H1 (cell line): ENCODE data around the gene TUBGCP3. TPM values are rescaled to one million over a fixed set of nuclear protein-coding genes. Genes with fewer than 3 reads are reported as not detected.

Source experiments
- CTCF ChIA-PET: fragments of 300-600 bp; sonication (Branson Sonifier 250); formaldehyde crosslinking; loops from one replicate; lab custom pipeline; 2021; ENCODE audit not compliant: partially characterized antibody; lab: Charles Lee
- POLR2A ChIA-PET: fragments of 300-600 bp; sonication (Branson Sonifier 250); formaldehyde crosslinking; loops from one replicate; lab custom pipeline; 2021; ENCODE audit warnings: inconsistent platforms; ENCODE audit not compliant: partially characterized antibody; lab: Charles Lee
- DNase-seq, 2 experiments: peaks; one replicate each; pipeline versions ENCODE4 v3.0.0 to v3.0.0-alpha.2; 2010 to 2022; ENCODE audit warnings: low spot score in 2 of 2, low read depth in 1 of 2, mixed read lengths in 1 of 2
- FAIRE-seq: peaks from 2 replicates; lab custom pipeline; 2011; peaks lifted over from hg19 to GRCh38; lab: Jason Lieb, UNC
- H2AFZ ChIP-seq: 2 replicates; pipeline ENCODE4 v1.8.1; 2012; ENCODE audit warnings: low read length, inconsistent platforms
- H2AK5ac ChIP-seq: 2 replicates; pipeline ENCODE4 v1.6.1; 2013; ENCODE audit warnings: low read depth, low read length
- H2BK120ac ChIP-seq: replicated peaks from 2 replicates; pipeline ENCODE3; 2013; ENCODE audit warnings: low read depth, low read length, inconsistent platforms
- H2BK12ac ChIP-seq: 2 replicates; pipeline ENCODE4 v1.6.1; 2013; ENCODE audit warnings: low read depth, low read length
- H2BK15ac ChIP-seq: 2 replicates; pipeline ENCODE4 v1.6.1; 2013; ENCODE audit warnings: low read length
- H2BK20ac ChIP-seq: 2 replicates; pipeline ENCODE4 v1.6.1; 2013; ENCODE audit warnings: low read length
- H2BK5ac ChIP-seq: 2 replicates; pipeline ENCODE4 v1.6.1; 2013; ENCODE audit warnings: low read depth, low read length
- H3K14ac ChIP-seq: 2 replicates; pipeline ENCODE4 v1.6.1; 2013; ENCODE audit warnings: inconsistent platforms; ENCODE audit not compliant: insufficient read length
- H3K18ac ChIP-seq: 2 replicates; pipeline ENCODE4 v1.6.1; 2013; ENCODE audit warnings: low read length; ENCODE audit errors: extremely low read depth
- H3K23ac ChIP-seq: 2 replicates; pipeline ENCODE4 v1.6.1; 2013; ENCODE audit warnings: inconsistent platforms; ENCODE audit not compliant: insufficient read length
- H3K23me2 ChIP-seq: 2 replicates; pipeline ENCODE4 v1.6.1; 2013; ENCODE audit warnings: low read depth, low read length
- H3K27ac ChIP-seq: 2 replicates; pipeline ENCODE4 v1.6.1; 2011; ENCODE audit warnings: low read depth, low read length, inconsistent platforms
- H3K27me3 ChIP-seq, 4 experiments: replicated peaks in 1 of 4; 1 replicate in 1 of 4; 2 replicates in 3 of 4; pipeline versions ENCODE4 v1.6.1 to v1.8.1; 2011 to 2013; ENCODE audit warnings: low read length in 3 of 4, mild to moderate bottlenecking in 3 of 4, inconsistent platforms in 2 of 4, mixed read lengths in 2 of 4, moderate library complexity in 1 of 4; ENCODE audit not compliant: control insufficient read depth in 3 of 4, insufficient read depth in 3 of 4; ENCODE audit errors: extremely low read depth in 1 of 4
- H3K36me3 ChIP-seq, 4 experiments: 2 replicates each; pipeline versions ENCODE4 v1.6.1 to v1.8.1; 2011 to 2013; ENCODE audit warnings: mild to moderate bottlenecking in 4 of 4, low read length in 3 of 4, moderate library complexity in 2 of 4, control low read depth in 1 of 4, inconsistent platforms in 1 of 4; ENCODE audit not compliant: insufficient read depth in 4 of 4, control insufficient read depth in 2 of 4
- H3K4ac ChIP-seq: replicated peaks from 2 replicates; pipeline ENCODE3; 2013; ENCODE audit warnings: low read length, low read depth, mixed read lengths, inconsistent platforms; ENCODE audit not compliant: insufficient read length
- H3K4me1 ChIP-seq, 4 experiments: replicated peaks in 1 of 4; 1 replicate in 1 of 4; 2 replicates in 3 of 4; pipeline versions ENCODE4 v1.6.1 to v1.8.1; 2011 to 2013; ENCODE audit warnings: low read length in 3 of 4, inconsistent platforms in 2 of 4, mixed read lengths in 1 of 4; ENCODE audit not compliant: insufficient read depth in 4 of 4, control insufficient read depth in 3 of 4
- H3K4me2 ChIP-seq, 2 experiments: 2 replicates each; pipeline versions ENCODE4 v1.6.1 to v1.8.1; 2011 to 2013; ENCODE audit warnings: low read depth in 2 of 2, low read length in 2 of 2, control low read depth in 1 of 2, inconsistent platforms in 1 of 2, mild to moderate bottlenecking in 1 of 2; ENCODE audit not compliant: insufficient read depth in 1 of 2
- H3K4me3 ChIP-seq, 4 experiments: fragments of 200-600, 300-600 bp in 1 of 4; sonication (generic), shearing (Covaris generic), sonication (Bioruptor Twin) in 1 of 4; 2 replicates each; pipeline versions ENCODE4 v1.5.1 to v1.8.1; 2011 to 2016; ENCODE audit warnings: low read length in 4 of 4, low read depth in 3 of 4, control low read depth in 2 of 4, inconsistent platforms in 2 of 4, mild to moderate bottlenecking in 2 of 4, mixed read lengths in 1 of 4, moderate library complexity in 1 of 4; ENCODE audit not compliant: insufficient read depth in 2 of 4; ENCODE audit errors: extremely low read depth in 1 of 4
- H3K56ac ChIP-seq: replicated peaks from 2 replicates; pipeline ENCODE3; 2013; ENCODE audit warnings: low read depth, mild to moderate bottlenecking, mixed read lengths, low read length, inconsistent platforms; ENCODE audit not compliant: insufficient read length
- H3K79me1 ChIP-seq: 2 replicates; pipeline ENCODE4 v1.6.1; 2013; ENCODE audit warnings: low read depth, low read length, control low read depth
- H3K79me2 ChIP-seq, 2 experiments: 2 replicates each; pipeline versions ENCODE4 v1.6.1 to v1.8.1; 2012 to 2013; ENCODE audit warnings: low read length in 2 of 2, mild to moderate bottlenecking in 2 of 2, inconsistent platforms in 1 of 2; ENCODE audit not compliant: insufficient read depth in 2 of 2, control insufficient read depth in 1 of 2
- H3K9ac ChIP-seq, 4 experiments: replicated peaks in 1 of 4; 1 replicate in 1 of 4; 2 replicates in 3 of 4; pipeline versions ENCODE4 v1.6.1 to v1.8.1; 2011 to 2013; ENCODE audit warnings: low read depth in 3 of 4, low read length in 3 of 4, control low read depth in 2 of 4, mild to moderate bottlenecking in 2 of 4, moderate library complexity in 2 of 4, inconsistent platforms in 1 of 4; ENCODE audit errors: extremely low read depth in 1 of 4
- H3K9me3 ChIP-seq, 2 experiments: 2 replicates each; pipeline versions ENCODE4 v1.6.1 to v1.8.1; 2012 to 2013; ENCODE audit warnings: mild to moderate bottlenecking in 2 of 2, moderate library complexity in 2 of 2, control low read depth in 1 of 2, inconsistent platforms in 1 of 2, low read depth in 1 of 2, low read length in 1 of 2, mixed read lengths in 1 of 2; ENCODE audit not compliant: insufficient read depth in 2 of 2
- H4K20me1 ChIP-seq, 2 experiments: replicated peaks in 1 of 2; 2 replicates each; pipeline versions ENCODE3 to v1.8.1; 2011 to 2013; ENCODE audit warnings: inconsistent platforms in 2 of 2, low read length in 2 of 2, mild to moderate bottlenecking in 1 of 2; ENCODE audit not compliant: insufficient read depth in 2 of 2, control insufficient read depth in 1 of 2
- H4K5ac ChIP-seq: 2 replicates; pipeline ENCODE4 v1.6.1; 2013; ENCODE audit warnings: low read length, low read depth, mixed read lengths, inconsistent platforms; ENCODE audit not compliant: insufficient read length
- H4K8ac ChIP-seq: 2 replicates; pipeline ENCODE4 v1.8.0; 2013; ENCODE audit warnings: mild to moderate bottlenecking, moderate library complexity, low read length, inconsistent platforms; ENCODE audit not compliant: insufficient read depth; ENCODE audit errors: extremely low read depth
- H4K91ac ChIP-seq: replicated peaks from 2 replicates; pipeline ENCODE3; 2013; ENCODE audit warnings: low read length, mixed read lengths, inconsistent platforms; ENCODE audit not compliant: insufficient read length
- CHD2 ChIP-seq: IDR thresholded peaks from 2 replicates; pipeline ENCODE4 v1.6.1; 2012; ENCODE audit warnings: low read length, improper control_type of control experiment
- GTF2F1 ChIP-seq: IDR thresholded peaks from 2 replicates; pipeline ENCODE4 v1.6.1; 2012; ENCODE audit warnings: low read depth, low read length, improper control_type of control experiment, borderline replicate concordance
- HDAC6 ChIP-seq: IDR thresholded peaks from one replicate; pipeline ENCODE4 v1.7.1; 2012; ENCODE audit warnings: low read depth, mild to moderate bottlenecking, inconsistent platforms, low read length, moderate library complexity
- SP4 ChIP-seq: IDR thresholded peaks from 2 replicates; pipeline ENCODE4 v1.6.1; 2012; ENCODE audit warnings: low read length, inconsistent platforms
- SUZ12 ChIP-seq: fragments of 200-600 bp; sonication (generic); IDR thresholded peaks from 2 replicates; pipeline ENCODE4 v1.6.1; 2012; ENCODE audit warnings: mild to moderate bottlenecking, inconsistent platforms, low read length, moderate library complexity, mixed read lengths
- polyA plus RNA-seq, 7 experiments: library from polyadenylated mRNA; depleted of rRNA in 3 of 7; stranded (reverse) in 5 of 7; unstranded in 2 of 7; fragments of >200 nt in 5 of 7; fragments of 200-250 nt in 2 of 7; gene quantifications; 1 replicate in 5 of 7; 2 replicates in 1 of 7; 4 replicates in 1 of 7; pipeline versions ENCODE4 v1.2.1 to v1.2.3, GENCODE V29; 2011 to 2013; ENCODE audit warnings: missing spikeins in 2 of 7, mixed read lengths in 2 of 7
- total RNA-seq: library from RNA; stranded (reverse); fragmentation: NEBNext Ultra II Directional; extraction: Animal tissue kit (Norgen Biotek cat#: 25700); gene quantifications from 2 replicates; pipeline ENCODE4 v1.2.1, GENCODE V29; 2021

Gene TUBGCP3
- total and polyA plus RNA-seq, 2 of the 8 experiments (the other 6 are each of a cell fraction or from before 2014, with no cell fraction given), result 27.0 to 31.7 TPM

DNA sequence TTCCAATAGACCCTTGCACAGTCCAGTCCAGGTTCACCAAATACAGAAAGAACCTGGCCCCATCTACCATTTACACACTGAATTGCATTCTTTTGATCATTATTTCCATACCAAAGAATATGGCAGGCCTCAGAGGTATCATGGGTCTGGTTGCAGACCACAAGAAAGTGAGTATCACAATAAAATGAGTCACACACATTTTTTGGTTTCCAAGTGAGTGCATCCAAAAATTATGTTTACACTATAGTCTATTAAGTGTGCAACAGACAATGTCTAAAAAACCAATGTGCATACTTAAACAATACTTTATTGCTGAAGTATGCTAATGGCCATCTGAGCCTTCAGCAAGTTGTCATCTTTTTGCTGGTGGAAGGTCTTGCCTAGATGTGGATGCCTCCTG, 106.5 kb downstream of the TUBGCP3 start:
- no peak overlapping the region for H4K5ac ChIP-seq
- no peak overlapping the region for H3K9ac ChIP-seq
- ChIA-PET CTCF (no interaction called here), POLR2A (no interaction called here)
- H2AK5ac ChIP-seq, result no peak overlapping the region
- no peak overlapping the region for H3K4me3 ChIP-seq
- no peak overlapping the region for H2BK120ac ChIP-seq
- no peak overlapping the region for H3K4me2 ChIP-seq
- H3K79me2 ChIP-seq, result no peaks in the 10 kb centered on the region
- no peak overlapping the region for H3K56ac ChIP-seq
- DNase-seq (no peak), FAIRE-seq (no peak)
- no peak overlapping the region for H3K4ac ChIP-seq
- no peak overlapping the region for H2BK5ac ChIP-seq
- no peaks in the 10 kb centered on the region for H3K4me1 ChIP-seq
- no peaks in the 10 kb centered on the region for H3K9me3 ChIP-seq
- no peak overlapping the region for H3K27ac ChIP-seq
- no peak overlapping the region for H3K23ac ChIP-seq
- H2BK15ac ChIP-seq, result no peak overlapping the region
- no peak overlapping the region for H2BK20ac ChIP-seq
- H3K23me2 ChIP-seq, result no peaks in the 10 kb centered on the region
- H4K8ac ChIP-seq, result no peak overlapping the region
- H2BK12ac ChIP-seq, result no peak overlapping the region
- peaks cover 0 to 10% (median 2%) of the 10 kb centered on the region in 4 experiments; a peak in 2 of 8 replicates for H3K36me3 ChIP-seq
- no peak overlapping the region for H4K91ac ChIP-seq
- H3K79me1 ChIP-seq, result no peaks in the 10 kb centered on the region
- no peak overlapping the region for H3K18ac ChIP-seq
- no peak overlapping the region for H2AFZ ChIP-seq
- no peak overlapping the region for H3K14ac ChIP-seq
- no peaks in the 10 kb centered on the region for H4K20me1 ChIP-seq
- no peaks in the 10 kb centered on the region for H3K27me3 ChIP-seq
- TF ChIP-seq SUZ12 (no peak), GTF2F1 (no peak), CHD2 (no peak), SP4 (no peak), HDAC6 (no peak)
